ENCODE data around the gene MAML3. TPM values are rescaled to one million over a fixed set of nuclear protein-coding genes. Genes with fewer than 3 reads are reported as not detected.

Gene MAML3
- total RNA-seq, 1 experiment from 2014 or later: 8.6 TPM

Other genes starting within 250 kb of the MAML3 start
- gene SCOC, start 219.5 kb upstream of the MAML3 start, total RNA-seq (2014; rRNA removed; shearing (Covaris generic)): 9.5 and 10.8 TPM in 2 replicates

All from HT-29 (cell line).